Measurements from ENCODE around the gene LHFPL3.
A peak's percentile ranks its signal among the peaks of the same experiment; 100 is the strongest.
"Not testable (repeated sequence)": the region's sequence is repeated elsewhere in the genome, so short reads cannot be mapped to it uniquely, and the experiment has no call there.

Gene LHFPL3

GRCh38 chr7:104328296-104328969 is at the start of gene LHFPL3:
Gene LHFPL3, plus strand, starts transcription at chr7:104328603.
- peaks cover 66% of the 10 kb centered on the region for H3K27me3 Mint-ChIP-seq
- H3K4me1 Mint-ChIP-seq, result peaks cover 17% of the 10 kb centered on the region
- no peaks in the 10 kb centered on the region for H3K9me3 Mint-ChIP-seq
- H3K27ac Mint-ChIP-seq, result no peak within 1 kb of the TSS
- DNase-seq (peak in 1 of 2 donors; percentile 5), ATAC-seq (peak; percentile 47)
- H3K4me3 Mint-ChIP-seq, result peak within 1 kb of the TSS; percentile 43 to 70

DNA sequence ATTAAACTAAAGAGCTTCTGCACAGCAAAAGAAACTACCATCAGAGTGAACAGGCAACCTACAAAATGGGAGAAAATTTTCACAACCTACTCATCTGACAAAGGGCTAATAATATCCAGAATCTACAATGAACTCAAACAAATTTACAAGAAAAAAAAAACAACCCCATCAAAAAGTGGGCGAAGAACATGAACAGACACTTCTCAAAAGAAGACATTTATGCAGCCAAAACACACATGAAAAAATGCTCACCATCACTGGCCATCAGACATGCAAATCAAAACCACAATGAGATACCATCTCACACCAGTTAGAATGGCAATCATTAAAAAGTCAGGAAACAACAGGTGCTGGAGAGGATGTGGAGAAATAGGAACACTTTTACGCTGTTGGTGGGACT is 46.7 kb upstream of the LHFPL3 start:
- not testable (repeated sequence) for H3K27me3 Mint-ChIP-seq, ATAC-seq, DNase-seq, H3K4me3 Mint-ChIP-seq, H3K4me1 Mint-ChIP-seq, H3K27ac Mint-ChIP-seq
- peaks cover 5 to 14% of the 10 kb centered on the region in 2 donors for H3K9me3 Mint-ChIP-seq

DNA sequence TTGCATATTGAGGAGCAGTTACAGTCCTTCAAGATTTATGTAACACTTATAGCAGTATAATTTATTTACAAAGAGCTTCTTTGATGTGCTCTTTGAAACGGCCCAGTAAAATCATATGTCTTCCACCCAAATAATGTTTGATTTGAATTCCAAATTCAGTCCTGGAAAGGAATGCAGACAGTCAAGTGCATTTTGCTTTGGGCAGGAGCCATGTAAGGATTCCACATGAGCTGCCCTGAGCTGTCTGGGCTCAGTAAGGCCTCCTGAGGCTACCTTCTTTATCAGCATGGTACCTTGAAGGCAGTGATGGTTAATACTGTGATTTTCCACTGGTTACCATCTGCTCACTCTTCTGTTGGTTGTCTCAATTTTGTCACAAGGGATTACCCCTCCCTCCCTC is 41.6 kb upstream of the LHFPL3 start:
- Mint-ChIP-seq H3K27me3 (no peaks in the 10 kb centered on the region), H3K4me1 (no peaks in the 10 kb centered on the region), H3K4me3 (no peak overlapping the region), H3K27ac (no peak overlapping the region), H3K9me3 (peaks cover 8 to 13% of the 10 kb centered on the region in 2 donors)
- DNase-seq, result no peak
- ATAC-seq, result no peak

DNA sequence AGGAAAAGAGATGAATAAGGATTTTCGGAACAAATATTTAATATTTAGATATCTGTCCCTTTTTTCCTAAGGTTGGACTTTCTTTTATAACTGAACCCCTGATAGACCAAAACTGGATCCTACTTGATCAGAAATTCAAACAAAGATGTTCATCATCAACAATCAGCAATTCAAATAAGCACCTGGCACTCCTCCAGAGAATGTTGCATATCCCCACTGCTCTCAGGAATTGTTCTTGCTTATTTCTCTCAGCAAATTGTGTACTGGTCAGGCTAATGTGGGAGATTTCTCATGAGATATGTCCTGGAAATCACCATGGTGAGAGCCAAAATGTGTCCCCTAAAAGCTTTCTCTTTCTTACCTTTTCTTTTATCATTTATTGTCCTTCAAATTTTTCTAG is 40.3 kb upstream of the LHFPL3 start:
- no peak overlapping the region for H3K27ac Mint-ChIP-seq
- peaks cover 3 to 8% of the 10 kb centered on the region in 2 donors for H3K9me3 Mint-ChIP-seq
- no peak for DNase-seq
- H3K27me3 Mint-ChIP-seq, result no peaks in the 10 kb centered on the region
- H3K4me3 Mint-ChIP-seq, result no peak overlapping the region
- no peaks in the 10 kb centered on the region for H3K4me1 Mint-ChIP-seq
- no peak for ATAC-seq

DNA sequence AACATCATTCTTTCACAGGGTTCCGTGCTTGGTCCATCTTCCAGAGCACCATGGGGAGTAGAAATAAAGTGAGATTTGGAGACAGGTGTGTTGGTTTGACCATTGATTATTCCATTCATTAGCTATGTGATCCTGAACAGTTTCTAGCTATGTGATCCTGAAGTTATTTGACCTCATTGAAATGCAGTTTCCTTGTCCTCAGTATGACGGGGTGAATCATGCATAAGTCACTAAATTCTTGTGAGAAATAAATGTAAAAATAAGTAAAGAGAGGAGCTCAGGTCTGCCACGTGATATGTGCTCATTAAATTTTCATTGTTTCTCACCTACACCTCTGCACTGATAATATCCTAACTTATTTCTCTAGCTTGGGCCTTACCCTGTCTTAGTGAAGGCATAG is 34.1 kb upstream of the LHFPL3 start:
- no peak for DNase-seq

GRCh38 chr7:104296266-104296665 is 32.1 kb upstream of the LHFPL3 start:
- H3K27me3 Mint-ChIP-seq, result peaks cover 45% of the 10 kb centered on the region
- H3K27ac Mint-ChIP-seq, result no peak overlapping the region
- DNase-seq, result no peak
- H3K4me3 Mint-ChIP-seq, result no peak overlapping the region
- ATAC-seq, result peak; percentile 84
- H3K4me1 Mint-ChIP-seq, result peaks cover 6% of the 10 kb centered on the region
- H3K9me3 Mint-ChIP-seq, result peaks cover 5 to 12% of the 10 kb centered on the region in 2 donors

More for the DNA sequence above, 34.1 kb upstream of the LHFPL3 start:
- ATAC-seq, result no peak
- no peak overlapping the region for H3K4me3 Mint-ChIP-seq
- peaks cover 6% of the 10 kb centered on the region for H3K4me1 Mint-ChIP-seq
- no peak overlapping the region for H3K27ac Mint-ChIP-seq
- H3K9me3 Mint-ChIP-seq, result peaks cover 5 to 13% of the 10 kb centered on the region in 2 donors
- H3K27me3 Mint-ChIP-seq, result peaks cover 29% of the 10 kb centered on the region

DNA sequence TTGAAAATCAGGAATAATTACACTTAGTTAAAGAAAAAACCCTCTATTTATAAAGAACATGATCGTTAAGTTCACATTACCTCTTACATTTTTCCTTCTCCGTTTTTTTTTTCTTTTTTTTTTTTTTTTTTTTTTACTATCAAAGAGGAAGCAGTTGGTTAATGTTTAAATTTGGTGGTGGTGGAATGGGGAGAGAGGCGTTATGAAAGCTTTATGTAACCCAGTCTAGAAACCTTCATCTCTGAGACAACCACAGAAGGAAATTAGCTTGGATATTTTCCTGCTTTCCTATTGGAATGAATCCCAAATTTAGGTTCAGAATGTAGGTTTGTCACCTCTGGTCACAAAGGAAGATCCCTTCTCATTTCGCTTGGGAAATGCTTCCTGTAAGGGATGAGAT is 31.5 kb upstream of the LHFPL3 start:
- ATAC-seq (no peak), DNase-seq (no peak)
- H3K4me1 Mint-ChIP-seq, result peaks cover 6% of the 10 kb centered on the region
- peaks cover 5 to 12% of the 10 kb centered on the region in 2 donors for H3K9me3 Mint-ChIP-seq
- H3K27me3 Mint-ChIP-seq, result peaks cover 49% of the 10 kb centered on the region
- H3K4me3 Mint-ChIP-seq, result no peak overlapping the region
- no peak overlapping the region for H3K27ac Mint-ChIP-seq

DNA sequence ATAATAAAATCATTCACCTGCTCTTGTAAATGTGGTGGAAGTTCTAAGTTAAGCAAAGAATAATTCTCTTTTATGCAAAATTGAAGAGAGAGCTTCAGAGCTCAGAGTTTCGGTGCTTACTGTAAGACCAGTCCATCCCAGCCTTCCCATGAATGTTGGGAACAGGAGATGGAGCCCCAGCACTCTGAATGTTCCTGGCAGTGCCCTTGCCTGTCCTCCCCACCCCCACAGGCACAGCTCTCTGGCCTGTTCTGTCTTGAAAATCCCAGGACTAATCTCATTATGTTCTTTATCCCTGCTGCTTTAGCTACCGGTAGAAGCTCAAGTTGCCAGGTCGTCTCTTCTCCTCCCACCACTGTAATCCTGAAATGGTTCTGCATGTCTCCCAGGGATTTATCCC is 29.1 kb upstream of the LHFPL3 start:
- peaks cover 0 to 12% of the 10 kb centered on the region in 2 donors for H3K9me3 Mint-ChIP-seq
- ATAC-seq (no peak), DNase-seq (no peak)
- no peak overlapping the region for H3K27ac Mint-ChIP-seq
- H3K4me3 Mint-ChIP-seq, result no peak overlapping the region
- peaks cover 38% of the 10 kb centered on the region for H3K27me3 Mint-ChIP-seq
- peaks cover 6% of the 10 kb centered on the region for H3K4me1 Mint-ChIP-seq

DNA sequence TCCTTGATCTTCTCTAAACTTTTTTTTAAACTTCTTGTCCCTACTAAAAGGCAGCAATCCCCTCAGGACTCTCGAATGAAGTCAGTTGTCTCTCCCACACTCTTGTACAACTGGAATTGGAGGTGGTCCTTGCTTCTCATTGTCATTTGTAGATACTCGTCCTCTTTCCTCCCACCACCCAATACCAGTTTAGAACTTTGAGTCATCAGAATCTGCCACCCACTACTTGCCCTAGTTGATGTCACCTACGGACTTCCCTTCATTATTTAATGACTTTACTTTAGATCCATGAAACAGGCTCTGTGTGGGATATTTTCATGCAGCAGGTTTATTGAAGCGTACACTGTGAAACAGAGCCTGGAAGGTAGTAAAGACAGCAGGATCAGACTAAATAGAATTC is 28.6 kb upstream of the LHFPL3 start:
- no peak overlapping the region for H3K27ac Mint-ChIP-seq
- H3K9me3 Mint-ChIP-seq, result peaks cover 0 to 10% of the 10 kb centered on the region in 2 donors
- H3K4me1 Mint-ChIP-seq, result peaks cover 6% of the 10 kb centered on the region
- ATAC-seq, result no peak
- no peak for DNase-seq
- peaks cover 33% of the 10 kb centered on the region for H3K27me3 Mint-ChIP-seq
- no peak overlapping the region for H3K4me3 Mint-ChIP-seq

DNA sequence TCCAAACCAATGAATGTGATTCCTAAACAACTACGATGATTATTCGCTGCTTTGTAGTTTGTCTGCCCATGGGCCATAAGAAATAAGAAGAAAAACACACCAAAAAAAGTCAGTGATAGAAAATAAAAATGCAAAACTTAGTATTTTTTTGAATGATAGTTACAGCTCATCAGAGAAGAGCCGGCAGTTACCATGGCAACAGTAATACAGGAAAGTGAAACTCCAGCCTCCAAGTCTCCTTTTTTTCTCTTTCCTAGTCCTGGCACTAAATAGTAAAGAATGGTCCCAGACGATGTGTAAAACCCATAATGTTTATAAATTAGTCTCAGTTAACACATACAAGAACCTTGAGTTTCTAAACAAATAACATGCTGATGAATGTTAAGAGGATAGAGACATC is 21.6 kb upstream of the LHFPL3 start:
- ATAC-seq (no peak), DNase-seq (no peak)
- Mint-ChIP-seq H3K9me3 (no peaks in the 10 kb centered on the region), H3K27ac (no peak overlapping the region), H3K4me3 (no peak overlapping the region), H3K27me3 (peaks cover 6% of the 10 kb centered on the region), H3K4me1 (no peaks in the 10 kb centered on the region)

- H3K4me1 Mint-ChIP-seq, result no peaks in the 10 kb centered on the region
- no peak for ATAC-seq
- no peak overlapping the region for H3K4me3 Mint-ChIP-seq
- no peak for DNase-seq
- peaks cover 15 to 21% of the 10 kb centered on the region in 2 donors for H3K9me3 Mint-ChIP-seq
- no peaks in the 10 kb centered on the region for H3K27me3 Mint-ChIP-seq
- no peak overlapping the region for H3K27ac Mint-ChIP-seq
These were observed 10.3 kb upstream of the LHFPL3 start for GRCh38 chr7:104317948-104318629.

GRCh38 chr7:104327534-104327933 is 869 bp upstream of the LHFPL3 start:
- peaks cover 17% of the 10 kb centered on the region for H3K4me1 Mint-ChIP-seq
- H3K4me3 Mint-ChIP-seq, result peak overlapping the region in 1 of 2 donors; percentile 17
- H3K27ac Mint-ChIP-seq, result no peak overlapping the region
- peaks cover 66% of the 10 kb centered on the region for H3K27me3 Mint-ChIP-seq
- DNase-seq (no peak), ATAC-seq (no peak)
- no peaks in the 10 kb centered on the region for H3K9me3 Mint-ChIP-seq

DNA sequence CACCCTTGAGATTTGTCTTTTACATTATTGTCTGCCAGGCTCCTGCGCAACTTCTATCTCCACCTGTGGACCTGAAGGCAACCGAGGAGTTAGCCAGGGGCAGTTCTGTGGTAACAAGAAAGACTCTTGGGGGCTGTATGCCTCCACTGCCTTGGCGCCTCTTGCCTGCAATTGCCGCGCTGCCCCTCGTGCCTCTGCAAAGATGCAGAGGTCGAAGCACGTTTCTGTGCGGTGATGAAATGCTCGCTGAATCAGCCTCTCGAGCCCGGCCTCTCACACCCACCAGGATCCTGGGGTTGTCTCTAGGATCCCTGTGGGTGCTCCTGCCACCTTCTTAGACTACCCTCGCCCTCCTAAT is 486 bp upstream of the LHFPL3 start:
- Mint-ChIP-seq H3K4me3 (peak overlapping the region in 1 of 2 donors; percentile 17), H3K27ac (no peak overlapping the region), H3K9me3 (no peaks in the 10 kb centered on the region), H3K4me1 (peaks cover 17% of the 10 kb centered on the region), H3K27me3 (peaks cover 66% of the 10 kb centered on the region)
- ATAC-seq (no peak), DNase-seq (no peak)

- peak overlapping the region; percentile 43 to 70 for H3K4me3 Mint-ChIP-seq
- DNase-seq, result peak in 1 of 2 donors; percentile 5
- peak; percentile 52 for ATAC-seq
- H3K4me1 Mint-ChIP-seq, result peaks cover 17% of the 10 kb centered on the region
- H3K9me3 Mint-ChIP-seq, result no peaks in the 10 kb centered on the region
- peaks cover 63% of the 10 kb centered on the region for H3K27me3 Mint-ChIP-seq
- H3K27ac Mint-ChIP-seq, result no peak overlapping the region
These were observed 795 bp downstream of the LHFPL3 start for GRCh38 chr7:104328970-104329825.

GRCh38 chr7:104341546-104341945 is 13.1 kb downstream of the LHFPL3 start:
- Mint-ChIP-seq H3K27me3 (no peaks in the 10 kb centered on the region), H3K4me1 (no peaks in the 10 kb centered on the region)

GRCh38 chr7:104352736-104353135 is 24.3 kb downstream of the LHFPL3 start:
- H3K4me3 Mint-ChIP-seq, result no peak overlapping the region
- no peaks in the 10 kb centered on the region for H3K9me3 Mint-ChIP-seq
- DNase-seq, result no peak
- H3K4me1 Mint-ChIP-seq, result no peaks in the 10 kb centered on the region
- no peak overlapping the region for H3K27ac Mint-ChIP-seq
- H3K27me3 Mint-ChIP-seq, result peaks cover 6% of the 10 kb centered on the region
- ATAC-seq, result no peak

More at GRCh38 chr7:104341546-104341945, 13.1 kb downstream of the LHFPL3 start:
- peak; percentile 26 for ATAC-seq
- H3K27ac Mint-ChIP-seq, result no peak overlapping the region
- no peak for DNase-seq
- H3K9me3 Mint-ChIP-seq, result no peaks in the 10 kb centered on the region
- no peak overlapping the region for H3K4me3 Mint-ChIP-seq
